ENCODE data around the gene LAYN. TPM values are rescaled to one million over a fixed set of nuclear protein-coding genes. Genes with fewer than 3 reads are reported as not detected.

LAYN gene
- total and polyA plus RNA-seq, 2 donors (not counting 3 experiments of a cell fraction or from before 2014, with no cell fraction given) = 0.92 to 2.2 TPM

GRCh38 chr11:111561306-111561705 lies 20.8 kb downstream of the LAYN start:
- H3K27ac ChIP-seq (ENCODE audit: insufficient read depth, low read depth, low read length) = no peak overlapping the region
- intact Hi-C loops (cut with micrococcal nuclease) (no loop called here), dilution Hi-C loops (cut with MboI; ENCODE audit: extremely low pct_ligation_motif_present, low sequenced_read_pairs) (no loop called here)
- TF ChIP-seq POLR2AphosphoS5 (IDR thresholded peaks at IDR 0.05; ENCODE audit: insufficient read depth, low read depth, low read length) (no peak), POLR2A (IDR thresholded peaks at IDR 0.05; ENCODE audit: low read depth, low read length) (no peak), MAX (IDR thresholded peaks at IDR 0.05; ENCODE audit: insufficient read depth, insufficient read length) (no peak), GATA2 (IDR thresholded peaks at IDR 0.05; ENCODE audit: insufficient read depth, insufficient read length, low read depth, low read length) (no peak), MYC (IDR thresholded peaks at IDR 0.05; ENCODE audit: low read depth, low read length) (no peak), JUN (IDR thresholded peaks at IDR 0.05; ENCODE audit: borderline replicate concordance, insufficient read depth, insufficient read length, low read depth) (no peak), EZH2 (IDR thresholded peaks at IDR 0.05; ENCODE audit: borderline replicate concordance, low read depth, low read length, severe bottlenecking) (no peak), FOS (IDR thresholded peaks at IDR 0.05; ENCODE audit: borderline replicate concordance, insufficient read depth, low read length) (no peak), CTCF (IDR thresholded peaks at IDR 0.05; ENCODE audit: extremely low read depth in 1 of 2, insufficient read depth in 1 of 2, low read depth in 1 of 2, low read length in 2 of 2) (no peak)
- H3K4me2 ChIP-seq (ENCODE audit: insufficient read depth, low read length) = no peak overlapping the region
- no peaks in the 10 kb centered on the region for H3K4me1 ChIP-seq (ENCODE audit: control insufficient read depth, extremely low read depth, insufficient read depth, low read length)
- H3K36me3 ChIP-seq (ENCODE audit: control insufficient read depth in 2 of 2, extremely low read depth in 1 of 2, insufficient read depth in 2 of 2, low read length in 2 of 2) = no peaks in the 10 kb centered on the region
- DNase-seq (ENCODE audit: low read depth, low spot score) (no peak), FAIRE-seq (no peak)
- BruUV-seq (replicated peaks) = no TSS peak
- H4K20me1 ChIP-seq (replicated peaks; ENCODE audit: control insufficient read depth, extremely low read depth, insufficient read depth, low read length) = no peaks in the 10 kb centered on the region
- no peaks in the 10 kb centered on the region for H3K79me2 ChIP-seq (ENCODE audit: control insufficient read depth, insufficient read depth, low read length)
- H2AFZ ChIP-seq (ENCODE audit: low read depth, low read length) = no peak overlapping the region
- H3K9ac ChIP-seq (replicated peaks; ENCODE audit: extremely low read depth, insufficient read depth, low read length) = no peak overlapping the region
- CTCF ChIA-PET = interaction anchor here (1.2 to 4.0 kb wide), 5 partner anchors 10 to 291 kb away, joined by 3 to 15 read pairs (median 7); no protein-coding TSS in a partner anchor
- H3K4me3 ChIP-seq (replicated peaks in 1 of 3; ENCODE audit: insufficient read depth in 1 of 3, low read depth in 1 of 3, low read length in 3 of 3) = no peak overlapping the region
- no peaks in the 10 kb centered on the region for H3K9me1 ChIP-seq (replicated peaks; ENCODE audit: control insufficient read depth, extremely low read depth, insufficient read depth, low read length)
- POLR2A ChIA-PET = no interaction called here
- H3K27me3 ChIP-seq (ENCODE audit: control insufficient read depth in 2 of 2, insufficient read depth in 2 of 2, low read length in 2 of 2) = peaks cover 0 to 2% of the 10 kb centered on the region in 2 experiments
- no peaks in the 10 kb centered on the region for H3K9me3 ChIP-seq (replicated peaks; ENCODE audit: control insufficient read depth, insufficient read depth, low read length)
